Fibroblast of lung (primary cell): ENCODE data around the gene AATK. TPM values are rescaled to one million over a fixed set of nuclear protein-coding genes. Genes with fewer than 3 reads are reported as not detected.

Experiments used
- DNase-seq, 2 donors: peaks; one replicate each; pipeline versions ENCODE4 v3.0.0 to v3.0.0-alpha.2; 2010; ENCODE audit warnings: low read depth in 2 of 2
- H2AFZ ChIP-seq: 2 replicates; pipeline ENCODE4 v1.5.1; 2012; ENCODE audit warnings: low read length, control low read depth, inconsistent platforms
- H3K27ac ChIP-seq: 2 replicates; pipeline ENCODE4 v1.5.1; 2011; ENCODE audit warnings: low read length, control low read depth; ENCODE audit not compliant: insufficient read depth
- H3K27me3 ChIP-seq: 2 replicates; pipeline ENCODE4 v1.5.1; 2011; ENCODE audit warnings: mild to moderate bottlenecking, low read length; ENCODE audit not compliant: control insufficient read depth, insufficient read depth
- H3K36me3 ChIP-seq: 2 replicates; pipeline ENCODE4 v1.5.1; 2011; ENCODE audit warnings: low read length; ENCODE audit not compliant: control insufficient read depth, insufficient read depth
- H3K4me1 ChIP-seq: 2 replicates; pipeline ENCODE4 v1.5.1; 2011; ENCODE audit warnings: low read length; ENCODE audit not compliant: control insufficient read depth, insufficient read depth; ENCODE audit errors: extremely low read depth
- H3K4me2 ChIP-seq: 2 replicates; pipeline ENCODE4 v1.5.1; 2011; ENCODE audit warnings: low read length, control low read depth; ENCODE audit not compliant: insufficient read depth; ENCODE audit errors: extremely low read depth
- H3K4me3 ChIP-seq, 4 experiments: fragments of 200-600 bp in 1 of 4; sonication (generic) in 1 of 4; replicated peaks in 1 of 4; 2 replicates each; pipeline ENCODE4 v1.5.1; 2011 to 2016; ENCODE audit warnings: low read length in 4 of 4, low read depth in 3 of 4, mild to moderate bottlenecking in 3 of 4, control low read depth in 2 of 4, inconsistent platforms in 1 of 4, mixed read lengths in 1 of 4; ENCODE audit not compliant: insufficient read depth in 1 of 4; ENCODE audit errors: control extremely low read depth in 1 of 4
- H3K79me2 ChIP-seq: 2 replicates; pipeline ENCODE4 v1.5.1; 2012; ENCODE audit warnings: mild to moderate bottlenecking, low read length, inconsistent platforms; ENCODE audit not compliant: control insufficient read depth, insufficient read depth
- H3K9ac ChIP-seq: 2 replicates; pipeline ENCODE4 v1.5.1; 2011; ENCODE audit warnings: mild to moderate bottlenecking, low read length, control low read depth; ENCODE audit not compliant: insufficient read depth
- H3K9me3 ChIP-seq: 2 replicates; pipeline ENCODE4 v1.5.1; 2012; ENCODE audit warnings: low read depth, low read length; ENCODE audit not compliant: control insufficient read depth, insufficient read depth
- H4K20me1 ChIP-seq: 2 replicates; pipeline ENCODE4 v1.5.1; 2011; ENCODE audit warnings: low read length; ENCODE audit not compliant: control insufficient read depth, insufficient read depth; ENCODE audit errors: extremely low read depth
- EZH2 ChIP-seq: IDR thresholded peaks from 2 replicates; pipeline ENCODE4 v1.5.1; 2012; ENCODE audit warnings: low read length, control low read depth, mild to moderate bottlenecking; ENCODE audit errors: missing control alignments
- polyA plus RNA-seq, 2 donors: library from polyadenylated mRNA; depleted of rRNA in 1 of 2; stranded (reverse) in 1 of 2; unstranded in 1 of 2; fragments of >200 nt; gene quantifications; 2 replicates each; pipeline ENCODE4 v1.2.1, GENCODE V29; 2011 to 2012; ENCODE audit warnings: missing spikeins in 1 of 2
- total RNA-seq: library from RNA; depleted of rRNA; stranded (reverse); fragments of >200 nt; gene quantifications from 2 replicates; pipeline ENCODE4 v1.2.1, GENCODE V29; 2014
- TF ChIP-seq, protein P1 (sequence below), 2 donors: IDR thresholded peaks in 1 of 2; conservative IDR thresholded peaks in 1 of 2; 1 replicate in 1 of 2; 2 replicates in 1 of 2; pipeline ENCODE4 v1.5.1; 2011 to 2012; ENCODE audit warnings: low read length in 2 of 2, control low read depth in 1 of 2, inconsistent platforms in 1 of 2, low read depth in 1 of 2, mild to moderate bottlenecking in 1 of 2

The AATK gene
- total and polyA plus RNA-seq, 2 donors (not counting 1 experiment from before 2014, with no cell fraction given) = 0.16 to 0.50 TPM

- Histone ChIP-seq H2AFZ (no peak overlapping the region), H3K27ac (peak overlapping the region; percentile 87), H3K9me3 (no peaks in the 10 kb centered on the region), H3K4me3 (peak overlapping the region in 1 of 4 experiments; percentile 10), H3K4me1 (peaks cover 33% of the 10 kb centered on the region), H3K9ac (peak overlapping the region; percentile 56), H4K20me1 (no peaks in the 10 kb centered on the region), H3K27me3 (no peaks in the 10 kb centered on the region), H3K36me3 (no peaks in the 10 kb centered on the region), H3K4me2 (peak overlapping the region; percentile 72), H3K79me2 (no peaks in the 10 kb centered on the region)
- no peak for DNase-seq
- TF ChIP-seq EZH2 = no peak
- TF ChIP-seq, protein P1, sequence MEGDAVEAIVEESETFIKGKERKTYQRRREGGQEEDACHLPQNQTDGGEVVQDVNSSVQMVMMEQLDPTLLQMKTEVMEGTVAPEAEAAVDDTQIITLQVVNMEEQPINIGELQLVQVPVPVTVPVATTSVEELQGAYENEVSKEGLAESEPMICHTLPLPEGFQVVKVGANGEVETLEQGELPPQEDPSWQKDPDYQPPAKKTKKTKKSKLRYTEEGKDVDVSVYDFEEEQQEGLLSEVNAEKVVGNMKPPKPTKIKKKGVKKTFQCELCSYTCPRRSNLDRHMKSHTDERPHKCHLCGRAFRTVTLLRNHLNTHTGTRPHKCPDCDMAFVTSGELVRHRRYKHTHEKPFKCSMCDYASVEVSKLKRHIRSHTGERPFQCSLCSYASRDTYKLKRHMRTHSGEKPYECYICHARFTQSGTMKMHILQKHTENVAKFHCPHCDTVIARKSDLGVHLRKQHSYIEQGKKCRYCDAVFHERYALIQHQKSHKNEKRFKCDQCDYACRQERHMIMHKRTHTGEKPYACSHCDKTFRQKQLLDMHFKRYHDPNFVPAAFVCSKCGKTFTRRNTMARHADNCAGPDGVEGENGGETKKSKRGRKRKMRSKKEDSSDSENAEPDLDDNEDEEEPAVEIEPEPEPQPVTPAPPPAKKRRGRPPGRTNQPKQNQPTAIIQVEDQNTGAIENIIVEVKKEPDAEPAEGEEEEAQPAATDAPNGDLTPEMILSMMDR (conservative IDR thresholded peaks at IDR 0.05 in 1 of 2, IDR thresholded peaks at IDR 0.05 in 1 of 2; ENCODE audit: low read depth in 1 of 2, low read length in 2 of 2) = no peak
Observed at GRCh38 chr17:81095383-81095762, 70.6 kb downstream of the AATK start.

DNA sequence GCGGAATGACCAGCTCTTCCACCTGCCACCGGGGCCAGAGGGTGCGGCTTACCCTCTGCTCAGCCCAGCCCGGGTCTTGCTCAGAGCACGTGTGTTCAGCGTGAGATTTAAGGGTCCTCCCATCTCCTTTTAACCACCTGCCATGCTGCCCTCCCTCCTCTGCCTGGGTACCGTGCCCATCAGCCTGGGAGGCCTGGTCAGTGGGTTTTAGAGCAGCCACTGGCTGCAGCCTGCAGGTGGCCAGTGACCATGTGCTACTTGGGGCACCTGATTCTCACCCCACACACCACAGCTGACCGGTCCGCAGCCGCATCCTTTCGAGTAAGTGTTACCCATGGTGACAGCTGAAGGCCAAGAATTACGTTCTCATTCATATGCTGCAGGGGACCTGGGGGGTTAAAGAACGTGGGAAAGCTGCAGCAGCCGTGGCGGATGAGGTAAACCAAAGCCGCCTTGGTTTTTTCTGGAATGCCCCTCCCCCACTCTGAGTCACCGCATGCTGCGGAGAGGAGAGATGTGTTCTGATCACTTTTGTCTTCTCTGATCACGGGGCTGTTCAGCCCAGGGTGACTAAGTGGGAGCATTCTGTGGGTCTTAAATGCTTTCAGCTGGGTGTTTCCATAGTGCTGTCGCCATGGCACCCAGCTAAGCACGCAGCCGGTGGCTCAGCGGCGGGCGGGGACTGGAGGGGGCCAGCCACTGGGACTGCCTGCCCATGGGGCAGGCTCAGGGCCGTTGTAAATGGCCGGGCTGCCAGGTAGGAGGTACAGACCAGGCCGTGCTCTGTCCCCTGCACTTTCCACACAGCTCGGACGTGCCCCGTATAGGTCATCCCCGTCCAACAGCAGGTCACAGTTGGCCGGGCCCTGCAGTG lies 71.3 kb downstream of the AATK start:
- Histone ChIP-seq H3K79me2 (no peaks in the 10 kb centered on the region), H3K4me3 (peak overlapping the region in 1 of 4 experiments; percentile 10), H3K4me1 (peaks cover 34% of the 10 kb centered on the region), H3K9ac (peak overlapping the region; percentile 65), H4K20me1 (no peaks in the 10 kb centered on the region), H2AFZ (no peak overlapping the region), H3K9me3 (no peaks in the 10 kb centered on the region), H3K27ac (peak overlapping the region; percentile 93), H3K4me2 (peak overlapping the region; percentile 72), H3K36me3 (no peaks in the 10 kb centered on the region), H3K27me3 (no peaks in the 10 kb centered on the region)
- peak; percentile 99 to 100 for DNase-seq
- no peak for TF ChIP-seq EZH2
- TF ChIP-seq, protein P1 (conservative IDR thresholded peaks at IDR 0.05 in 1 of 2, IDR thresholded peaks at IDR 0.05 in 1 of 2; ENCODE audit: low read depth in 1 of 2, low read length in 2 of 2) = peak in 1 of 2 donors; percentile 7

DNA sequence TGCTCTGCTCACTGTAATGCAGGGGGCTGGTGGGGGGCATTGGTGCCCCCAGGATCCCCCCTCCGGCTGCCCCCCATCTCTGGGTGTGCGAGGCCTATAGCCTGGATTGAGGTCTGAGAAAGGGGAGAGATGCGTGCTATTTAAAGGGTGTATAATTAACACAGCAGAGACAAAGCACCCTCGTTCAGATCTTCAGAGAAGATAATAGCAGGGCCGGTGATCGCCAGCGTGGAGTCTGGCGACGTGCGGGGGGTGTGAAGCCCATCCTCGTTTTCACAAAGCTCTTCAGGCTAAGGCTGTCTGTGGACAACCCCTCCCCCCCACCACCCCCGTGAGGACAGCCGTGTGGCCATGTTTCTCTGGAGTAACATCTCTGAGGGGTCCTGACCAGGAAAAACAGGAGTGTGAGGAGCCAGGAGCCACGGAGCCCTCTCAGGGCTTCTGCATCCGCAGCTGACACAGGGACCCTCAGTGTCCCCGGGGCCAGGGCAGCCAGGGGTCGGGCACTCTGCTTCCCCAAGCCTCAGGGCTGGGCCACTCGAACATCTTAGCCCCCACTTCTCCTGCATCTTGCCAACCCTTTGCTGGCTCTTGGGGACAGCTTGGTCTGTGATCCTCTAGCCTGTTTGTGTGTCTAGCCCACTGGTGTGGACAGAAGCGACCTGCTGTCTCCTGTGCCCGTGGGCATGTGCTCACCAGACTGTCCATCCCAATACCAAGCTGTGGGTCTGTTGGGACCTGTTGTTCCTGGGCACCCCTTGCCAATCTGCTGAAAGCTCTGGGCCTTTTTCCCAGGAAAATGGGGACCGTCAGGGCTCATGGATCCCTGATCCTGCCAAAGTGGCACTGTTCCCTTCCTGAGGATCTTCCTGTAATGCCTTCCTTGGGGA lies 72.2 kb downstream of the AATK start:
- H3K4me1 ChIP-seq = peaks cover 34% of the 10 kb centered on the region
- H3K9me3 ChIP-seq = no peaks in the 10 kb centered on the region
- no peak overlapping the region for H2AFZ ChIP-seq
- no peaks in the 10 kb centered on the region for H3K79me2 ChIP-seq
- no peaks in the 10 kb centered on the region for H3K36me3 ChIP-seq
- peak overlapping the region; percentile 65 for H3K9ac ChIP-seq
- H3K27ac ChIP-seq = peak overlapping the region; percentile 93
- no peaks in the 10 kb centered on the region for H3K27me3 ChIP-seq
- DNase-seq = no peak
- TF ChIP-seq, protein P1 (conservative IDR thresholded peaks at IDR 0.05 in 1 of 2, IDR thresholded peaks at IDR 0.05 in 1 of 2; ENCODE audit: low read depth in 1 of 2, low read length in 2 of 2) = no peak
- TF ChIP-seq EZH2 = no peak
- no peak overlapping the region for H3K4me3 ChIP-seq
- H4K20me1 ChIP-seq = no peaks in the 10 kb centered on the region
- no peak overlapping the region for H3K4me2 ChIP-seq
